Measurements from ENCODE around the gene CD38.

- TF ChIP-seq, protein P1, sequence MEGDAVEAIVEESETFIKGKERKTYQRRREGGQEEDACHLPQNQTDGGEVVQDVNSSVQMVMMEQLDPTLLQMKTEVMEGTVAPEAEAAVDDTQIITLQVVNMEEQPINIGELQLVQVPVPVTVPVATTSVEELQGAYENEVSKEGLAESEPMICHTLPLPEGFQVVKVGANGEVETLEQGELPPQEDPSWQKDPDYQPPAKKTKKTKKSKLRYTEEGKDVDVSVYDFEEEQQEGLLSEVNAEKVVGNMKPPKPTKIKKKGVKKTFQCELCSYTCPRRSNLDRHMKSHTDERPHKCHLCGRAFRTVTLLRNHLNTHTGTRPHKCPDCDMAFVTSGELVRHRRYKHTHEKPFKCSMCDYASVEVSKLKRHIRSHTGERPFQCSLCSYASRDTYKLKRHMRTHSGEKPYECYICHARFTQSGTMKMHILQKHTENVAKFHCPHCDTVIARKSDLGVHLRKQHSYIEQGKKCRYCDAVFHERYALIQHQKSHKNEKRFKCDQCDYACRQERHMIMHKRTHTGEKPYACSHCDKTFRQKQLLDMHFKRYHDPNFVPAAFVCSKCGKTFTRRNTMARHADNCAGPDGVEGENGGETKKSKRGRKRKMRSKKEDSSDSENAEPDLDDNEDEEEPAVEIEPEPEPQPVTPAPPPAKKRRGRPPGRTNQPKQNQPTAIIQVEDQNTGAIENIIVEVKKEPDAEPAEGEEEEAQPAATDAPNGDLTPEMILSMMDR (IDR thresholded peaks at IDR 0.05; ENCODE audit: poor library complexity) = peak; percentile 86
- no peak for TF ChIP-seq EZH2 (IDR thresholded peaks at IDR 0.05; ENCODE audit: borderline replicate concordance)
These were observed 104.6 kb downstream of the CD38 start for GRCh38 chr4:15882675-15883086.
